ENCODE data around the gene DNAJA2.
"Not testable (repeated sequence)": the region's sequence is repeated elsewhere in the genome, so short reads cannot be mapped to it uniquely, and the experiment has no call there.

The DNAJA2 gene

GRCh38 chr16:46975165-46975564 lies 1.7 kb upstream of the DNAJA2 start:
- DNase-seq (ENCODE audit: low read depth) = no peak

- DNase-seq (ENCODE audit: low read depth) = peak; percentile 16
Measured at GRCh38 chr16:46974352-46974751, 878 bp upstream of the DNAJA2 start.

GRCh38 chr16:46973996-46974324 lies 486 bp upstream of the DNAJA2 start:
- DNase-seq (ENCODE audit: low read depth) = no peak

- DNase-seq (ENCODE audit: low read depth) = peak; percentile 55
Measured at GRCh38 chr16:46972429-46973206, 856 bp downstream of the DNAJA2 start.

GRCh38 chr16:46971271-46971670 lies 2.2 kb downstream of the DNAJA2 start:
- DNase-seq (ENCODE audit: low read depth) = no peak

GRCh38 chr16:46970089-46970488 lies 3.4 kb downstream of the DNAJA2 start:
- DNase-seq (ENCODE audit: low read depth) = no peak

GRCh38 chr16:46968063-46968435 lies 5.4 kb downstream of the DNAJA2 start:
- no peak for DNase-seq (ENCODE audit: low read depth)

GRCh38 chr16:46962629-46963028 lies 10.8 kb downstream of the DNAJA2 start:
- DNase-seq (ENCODE audit: low read depth) = no peak

- peak; percentile 30 for DNase-seq (ENCODE audit: low read depth)
Measured at GRCh38 chr16:46961373-46962353, 11.8 kb downstream of the DNAJA2 start.

GRCh38 chr16:46954562-46954961 lies 18.9 kb downstream of the DNAJA2 start:
- no peak for DNase-seq (ENCODE audit: low read depth)

GRCh38 chr16:46950009-46950408 lies 23.5 kb downstream of the DNAJA2 start:
- DNase-seq (ENCODE audit: low read depth) = no peak

GRCh38 chr16:46949241-46949892 lies 24.1 kb downstream of the DNAJA2 start:
- no peak for DNase-seq (ENCODE audit: low read depth)

GRCh38 chr16:46948548-46949166 lies 24.8 kb downstream of the DNAJA2 start:
- no peak for DNase-seq (ENCODE audit: low read depth)

- peak; percentile 52 for DNase-seq (ENCODE audit: low read depth)
Measured at GRCh38 chr16:46947900-46948547, 25.4 kb downstream of the DNAJA2 start.

- DNase-seq (ENCODE audit: low read depth) = not testable (repeated sequence)
Measured at GRCh38 chr16:46944713-46945112, 28.8 kb downstream of the DNAJA2 start.

GRCh38 chr16:46937536-46937935 lies 35.9 kb downstream of the DNAJA2 start:
- DNase-seq (ENCODE audit: low read depth) = no peak

GRCh38 chr16:46932802-46933201 lies 40.7 kb downstream of the DNAJA2 start:
- no peak for DNase-seq (ENCODE audit: low read depth)

- DNase-seq (ENCODE audit: low read depth) = no peak
Measured at GRCh38 chr16:46930861-46931260, 42.6 kb downstream of the DNAJA2 start.

GRCh38 chr16:46929378-46930332 lies 43.8 kb downstream of the DNAJA2 start:
- peak; percentile 61 for DNase-seq (ENCODE audit: low read depth)

GRCh38 chr16:46928811-46929210 lies 44.7 kb downstream of the DNAJA2 start:
- DNase-seq (ENCODE audit: low read depth) = no peak
